DMS79 (cell line): Measurements from ENCODE around the gene FAM204A.

Experiments
- DNase-seq: peaks from one replicate; lab custom pipeline; 2025; lab: John Stamatoyannopoulos, UW

FAM204A gene

GRCh38 chr10:118341791-118342637 lies at the start of gene FAM204A:
Gene FAM204A, minus strand, starts transcription at chr10:118342324. Its CDS starts 5,909 bp downstream, at chr10:118336415.
- peak; percentile 74 for DNase-seq

- DNase-seq: no peak
These were observed 41.6 kb upstream of the FAM204A start for GRCh38 chr10:118383699-118384098.

DNA sequence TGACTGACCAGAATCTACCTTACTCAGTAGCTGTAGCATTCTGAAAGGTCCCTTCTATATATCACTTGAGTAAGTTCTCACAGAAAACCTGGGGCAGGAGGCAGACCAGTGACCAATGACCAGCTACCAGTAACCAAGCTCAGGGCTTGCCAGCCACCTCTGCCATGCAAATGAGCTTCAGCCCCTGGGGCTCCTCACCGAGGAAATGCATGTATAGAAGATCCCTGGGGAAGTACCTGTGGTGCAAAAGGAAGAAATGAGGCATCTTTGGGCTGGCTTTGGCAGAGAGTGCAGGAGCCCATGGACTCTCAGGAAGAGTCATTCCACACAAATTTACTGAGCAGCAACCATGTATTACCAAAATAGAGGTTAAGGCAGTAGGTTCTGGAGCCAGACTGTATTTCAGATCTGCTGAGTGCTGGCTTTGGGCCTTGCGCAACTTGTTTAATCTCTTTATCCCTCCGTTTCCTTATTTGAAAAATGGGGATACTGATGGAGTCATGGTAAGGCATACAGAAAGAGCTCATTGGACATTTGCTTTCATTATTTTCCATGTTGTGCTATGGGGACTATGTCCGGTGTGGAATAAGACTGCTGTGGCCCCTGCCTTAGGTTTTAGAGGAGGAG lies 41.1 kb upstream of the FAM204A start:
- DNase-seq: no peak

GRCh38 chr10:118374404-118374803 lies 32.3 kb upstream of the FAM204A start:
- DNase-seq: peak; percentile 9

- DNase-seq: no peak
These were observed 31.7 kb upstream of the FAM204A start for GRCh38 chr10:118373786-118374185.

- no peak for DNase-seq
These were observed 28.4 kb upstream of the FAM204A start for GRCh38 chr10:118370499-118370898.

GRCh38 chr10:118369641-118370205 lies 27.6 kb upstream of the FAM204A start:
- peak; percentile 8 for DNase-seq

GRCh38 chr10:118365702-118366101 lies 23.6 kb upstream of the FAM204A start:
- no peak for DNase-seq

- DNase-seq: no peak
These were observed 20.0 kb upstream of the FAM204A start for GRCh38 chr10:118362103-118362502.

DNA sequence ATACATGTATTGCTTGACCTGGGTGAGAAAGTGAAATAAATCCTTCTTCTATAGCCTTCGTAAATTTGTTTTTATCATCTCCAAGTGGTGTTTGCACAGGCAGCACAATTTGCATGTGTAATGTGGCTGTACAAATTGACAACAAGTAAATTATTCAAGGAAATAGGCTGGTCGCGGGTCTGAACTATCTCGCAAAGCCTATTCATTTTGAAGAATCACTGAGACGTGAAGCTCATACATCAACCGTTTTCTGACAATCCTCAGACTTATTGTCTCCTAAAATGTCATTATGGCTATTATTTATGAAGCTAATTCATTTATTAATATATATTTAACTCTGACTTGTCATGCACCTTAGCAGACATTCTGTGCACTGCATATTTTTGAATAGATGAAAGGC lies 16.2 kb upstream of the FAM204A start:
- no peak for DNase-seq

GRCh38 chr10:118357841-118358240 lies 15.7 kb upstream of the FAM204A start:
- DNase-seq: no peak

DNA sequence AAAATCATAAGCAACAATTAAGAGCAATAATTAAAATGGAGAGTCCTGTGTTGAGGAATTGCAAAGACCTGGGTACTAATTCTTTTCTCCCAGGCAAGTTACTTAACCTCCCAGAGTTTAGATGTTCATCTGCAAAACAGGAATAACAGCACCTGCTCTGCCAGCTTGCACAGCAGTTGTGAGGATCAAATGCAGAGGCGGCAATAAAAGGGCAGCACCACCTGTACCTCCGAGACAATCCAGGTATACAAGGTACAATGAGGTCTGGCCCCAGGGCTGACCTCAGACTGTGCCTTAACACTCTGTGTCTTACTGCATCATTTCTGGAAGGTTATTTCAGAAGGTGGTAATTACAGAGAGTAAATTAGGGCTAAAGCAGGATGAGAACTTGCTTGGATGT lies 14.5 kb upstream of the FAM204A start:
- DNase-seq: no peak

DNA sequence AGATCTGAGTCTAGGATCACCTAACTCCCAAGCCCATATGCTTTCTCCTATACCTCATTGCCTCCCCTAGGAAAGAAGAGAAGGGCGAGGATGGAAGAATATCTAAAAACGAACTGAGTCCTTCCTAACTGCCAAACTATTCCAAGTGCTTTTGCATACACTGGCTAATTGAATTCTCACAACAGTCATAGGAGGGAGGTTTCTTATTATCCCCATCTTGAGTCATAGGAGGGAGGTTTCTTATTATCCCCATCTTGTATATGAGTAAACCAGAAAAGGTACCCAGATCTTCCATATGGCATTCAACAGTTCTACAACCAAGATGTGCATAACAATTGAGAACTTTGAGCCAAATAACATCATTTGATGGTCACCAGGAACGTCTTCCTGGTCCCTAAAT lies 13.1 kb upstream of the FAM204A start:
- no peak for DNase-seq

GRCh38 chr10:118349235-118349634 lies 7.1 kb upstream of the FAM204A start:
- no peak for DNase-seq

DNA sequence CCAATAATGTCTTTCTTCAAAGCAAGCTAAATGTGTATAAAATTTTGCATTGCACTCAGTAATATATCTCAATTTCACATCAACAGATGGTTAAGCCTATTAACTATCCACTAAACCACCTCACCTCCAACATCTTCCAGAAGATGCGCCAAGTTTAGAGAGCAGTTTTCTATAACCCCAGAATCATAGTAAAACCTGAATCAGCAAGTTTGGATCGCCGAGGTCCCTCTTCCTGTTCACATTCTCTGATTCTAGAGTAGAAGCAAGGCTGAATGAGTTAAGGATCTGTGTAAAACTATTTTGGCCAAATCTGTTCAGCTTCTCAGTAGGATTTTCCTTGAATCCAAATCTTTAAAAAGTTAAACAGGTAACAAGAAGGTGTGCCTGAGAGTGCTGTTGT lies 1.4 kb upstream of the FAM204A start:
- DNase-seq: no peak

- DNase-seq: no peak
These were observed 991 bp upstream of the FAM204A start for GRCh38 chr10:118343115-118343514.

- DNase-seq: no peak
These were observed 505 bp upstream of the FAM204A start for GRCh38 chr10:118342638-118343020.

DNA sequence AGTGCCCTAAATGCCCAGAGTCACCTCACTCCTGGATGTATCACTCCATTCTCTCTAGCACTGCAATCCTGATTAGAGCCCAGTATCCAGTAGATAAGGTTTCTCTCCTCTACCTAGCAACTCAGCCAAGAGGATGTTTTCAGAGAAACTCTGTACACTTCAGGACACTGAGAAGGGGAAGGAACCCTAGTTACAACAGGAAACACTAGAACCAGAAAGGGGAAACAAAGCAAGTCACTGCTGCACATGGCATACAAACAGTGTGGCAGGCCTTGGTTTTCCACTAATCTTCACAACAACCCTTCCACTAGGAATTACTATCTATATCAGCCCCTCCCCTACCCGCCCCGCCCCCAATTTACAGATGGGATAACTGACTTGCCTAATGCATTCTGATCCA lies 1.6 kb downstream of the FAM204A start:
- no peak for DNase-seq

DNA sequence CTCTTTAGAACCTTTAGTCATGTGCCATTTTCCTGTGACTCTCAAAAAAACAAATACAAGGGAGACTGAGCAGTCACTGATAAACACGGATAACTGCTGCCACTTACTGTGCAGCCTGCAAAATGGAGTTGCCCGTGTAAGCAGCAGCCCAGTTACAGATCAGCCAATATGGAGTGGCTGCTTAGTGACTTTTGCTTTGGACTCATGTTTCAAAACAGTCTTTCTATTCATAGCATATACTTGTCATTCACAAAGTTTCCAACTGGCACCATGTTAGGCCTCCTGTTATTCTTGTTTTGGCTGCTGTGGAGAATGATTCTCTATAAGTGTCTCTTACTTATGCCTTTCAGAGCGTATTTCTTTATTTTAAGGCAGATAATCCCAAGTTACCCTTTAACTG lies 3.0 kb downstream of the FAM204A start:
- no peak for DNase-seq

DNA sequence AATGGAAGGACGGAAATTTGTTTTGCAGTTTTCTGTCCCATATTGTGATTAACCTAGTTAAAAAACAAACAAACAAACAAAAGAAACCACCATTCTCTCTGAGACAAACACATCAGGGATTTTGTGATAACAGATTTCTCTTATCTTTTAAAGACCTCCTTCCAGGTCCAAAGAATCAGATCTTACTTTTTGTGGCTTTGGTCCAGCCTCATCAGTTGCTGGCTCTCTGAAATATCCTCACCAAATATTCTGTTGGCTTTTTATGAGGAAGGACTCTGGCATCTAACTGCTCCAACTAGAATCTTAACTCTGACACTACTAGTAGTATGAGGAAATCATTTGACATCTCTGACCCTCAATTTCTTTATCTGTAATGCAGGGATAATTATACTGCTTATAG lies 4.8 kb downstream of the FAM204A start:
- no peak for DNase-seq

DNA sequence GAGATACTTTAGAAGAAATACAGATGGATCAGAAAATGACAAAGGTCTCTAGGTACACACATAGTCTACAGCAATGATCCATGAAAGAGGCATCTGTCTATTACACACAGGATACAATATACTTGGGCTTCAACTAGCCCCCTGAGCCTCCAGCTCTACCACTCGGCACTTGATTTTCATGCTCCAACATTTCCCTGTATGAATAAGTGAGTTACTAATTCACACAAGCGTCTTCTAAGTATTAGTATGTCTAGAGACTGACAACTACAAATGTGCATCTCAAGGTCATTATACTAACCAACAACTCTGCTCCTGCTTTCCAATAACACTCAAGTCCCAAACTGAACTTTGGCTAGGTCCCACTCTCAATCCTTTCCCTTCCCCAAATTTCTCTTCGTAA lies 8.3 kb downstream of the FAM204A start:
- no peak for DNase-seq

DNA sequence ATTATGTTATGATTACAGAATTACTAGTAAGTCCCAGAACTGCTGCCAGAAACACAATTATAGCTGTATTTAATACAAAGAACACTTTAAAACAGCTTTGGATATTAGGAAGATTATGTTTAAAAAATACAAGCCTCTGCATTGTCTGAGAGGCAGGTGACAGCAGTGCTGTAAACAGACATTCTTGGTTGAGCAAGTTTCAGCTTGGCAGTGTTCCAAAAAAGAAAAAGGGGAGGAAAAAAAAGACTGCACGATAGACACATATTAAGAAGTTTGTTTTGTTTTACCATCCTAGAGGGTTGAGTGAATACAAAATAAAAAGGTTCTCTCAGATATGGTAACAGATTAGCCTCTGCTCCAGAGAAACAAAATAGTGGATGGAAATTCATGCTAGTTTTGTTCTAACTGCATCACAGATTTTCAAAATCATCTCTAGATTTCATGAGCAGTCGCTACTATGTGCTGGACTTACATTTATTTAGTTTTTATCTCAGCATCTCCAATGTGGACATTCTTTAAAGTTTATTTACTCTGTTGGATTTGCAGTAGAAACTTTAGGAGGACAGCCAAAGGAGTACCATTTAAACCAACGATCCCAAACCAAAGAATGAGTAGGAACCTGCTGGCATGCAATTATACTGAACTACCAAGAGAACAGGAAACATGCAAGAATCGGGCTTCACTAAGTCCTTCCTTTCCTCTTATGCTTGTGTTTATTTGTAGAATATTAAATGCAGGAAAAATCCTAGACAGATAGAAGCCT lies 9.0 kb downstream of the FAM204A start:
- peak; percentile 69 for DNase-seq

GRCh38 chr10:118332236-118332635 lies 9.9 kb downstream of the FAM204A start:
- DNase-seq: no peak
